ENCODE measurements around the gene MRGPRF.
"Not testable (repeated sequence)": the region's sequence is repeated elsewhere in the genome, so short reads cannot be mapped to it uniquely, and the experiment has no call there.

Gene MRGPRF

DNA sequence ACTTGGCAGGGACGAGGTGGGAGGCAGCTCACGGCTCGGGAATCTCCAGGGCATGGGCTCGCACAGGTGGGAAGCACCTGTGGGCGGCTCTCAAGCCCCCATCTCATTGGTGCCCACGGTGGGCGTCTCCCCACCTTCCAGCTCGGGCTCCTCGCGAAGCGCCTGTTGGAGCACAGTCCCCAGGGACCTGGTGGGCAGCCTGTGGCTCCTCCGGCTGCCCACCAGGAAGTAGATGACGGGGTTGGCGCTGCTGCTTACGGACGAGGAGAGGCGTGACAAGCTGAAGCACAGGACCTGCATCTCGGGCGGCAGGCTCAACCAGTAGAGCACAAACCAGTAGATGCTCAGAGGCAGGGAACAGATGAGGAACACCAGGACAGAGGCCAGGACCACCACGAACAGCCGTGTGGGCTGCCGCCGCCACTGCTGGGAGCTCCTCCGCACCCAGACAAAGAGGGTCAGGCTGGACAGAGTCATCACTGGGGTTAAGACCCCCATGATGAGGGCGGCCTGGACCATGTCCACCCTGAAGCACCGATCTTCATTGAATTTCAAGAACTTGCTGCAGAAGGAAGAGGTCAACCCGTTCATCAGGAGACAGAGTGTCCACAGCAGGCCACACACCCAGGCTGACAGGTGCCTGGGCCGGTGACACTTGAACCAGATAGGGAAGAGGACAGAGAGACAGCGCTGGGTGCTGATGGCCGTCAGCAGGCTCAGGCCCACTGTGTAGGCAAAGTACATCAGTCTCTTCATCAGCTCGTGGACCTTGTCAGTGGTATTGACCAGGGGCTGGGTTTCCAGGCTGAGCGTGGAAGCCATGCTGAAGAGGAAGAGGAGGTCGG lies 32.9 kb downstream of the MRGPRF start:
- DNase-seq = no peak

DNA sequence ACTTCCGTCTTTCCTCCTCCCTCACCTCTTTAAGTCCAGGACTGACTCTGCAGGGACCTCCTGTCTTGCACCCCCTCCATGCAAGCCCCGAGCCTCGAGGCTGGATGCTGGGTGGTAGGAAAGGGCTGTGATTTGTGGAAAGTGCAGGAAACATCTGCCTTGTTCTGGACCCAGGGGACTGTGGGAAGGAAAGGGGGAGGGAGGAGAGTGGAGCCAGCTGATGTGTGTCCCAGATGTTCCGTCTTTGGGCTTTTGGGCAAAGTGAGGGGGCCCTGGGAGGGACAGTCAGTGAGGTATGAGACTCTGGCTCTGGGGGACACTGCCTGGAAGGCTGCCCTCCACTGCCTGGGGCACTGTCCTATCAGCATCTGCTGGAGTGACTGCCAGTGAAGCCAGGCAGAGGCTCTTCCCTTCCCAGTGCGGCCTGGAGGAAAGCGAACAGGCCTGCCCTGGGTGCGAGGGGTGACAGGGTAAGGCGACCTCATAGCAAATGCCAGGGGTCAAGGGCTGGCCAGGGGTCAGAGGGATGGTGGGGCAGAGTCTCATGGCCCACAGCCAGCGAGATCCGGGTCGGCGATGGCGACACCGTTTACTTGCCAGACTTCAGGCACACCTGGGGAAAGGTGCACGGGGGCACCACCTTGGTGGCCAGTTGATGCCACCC lies 34.0 kb downstream of the MRGPRF start:
- no peak for DNase-seq

DNA sequence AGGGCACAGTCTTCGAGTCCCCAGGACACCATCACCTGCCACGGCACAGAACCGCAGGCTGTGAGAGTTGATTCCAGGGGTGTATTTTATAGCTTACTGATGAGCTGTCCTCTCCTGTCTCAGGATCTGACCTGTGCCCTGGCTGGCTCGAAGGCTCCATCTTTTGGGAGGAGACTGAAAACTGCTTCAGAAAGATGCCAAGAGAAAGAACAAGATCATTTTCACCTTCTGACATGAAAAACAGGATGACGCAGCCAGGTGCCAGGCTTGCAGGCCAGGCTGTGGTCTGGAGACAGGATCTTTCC lies 34.5 kb downstream of the MRGPRF start:
- no peak for DNase-seq

DNA sequence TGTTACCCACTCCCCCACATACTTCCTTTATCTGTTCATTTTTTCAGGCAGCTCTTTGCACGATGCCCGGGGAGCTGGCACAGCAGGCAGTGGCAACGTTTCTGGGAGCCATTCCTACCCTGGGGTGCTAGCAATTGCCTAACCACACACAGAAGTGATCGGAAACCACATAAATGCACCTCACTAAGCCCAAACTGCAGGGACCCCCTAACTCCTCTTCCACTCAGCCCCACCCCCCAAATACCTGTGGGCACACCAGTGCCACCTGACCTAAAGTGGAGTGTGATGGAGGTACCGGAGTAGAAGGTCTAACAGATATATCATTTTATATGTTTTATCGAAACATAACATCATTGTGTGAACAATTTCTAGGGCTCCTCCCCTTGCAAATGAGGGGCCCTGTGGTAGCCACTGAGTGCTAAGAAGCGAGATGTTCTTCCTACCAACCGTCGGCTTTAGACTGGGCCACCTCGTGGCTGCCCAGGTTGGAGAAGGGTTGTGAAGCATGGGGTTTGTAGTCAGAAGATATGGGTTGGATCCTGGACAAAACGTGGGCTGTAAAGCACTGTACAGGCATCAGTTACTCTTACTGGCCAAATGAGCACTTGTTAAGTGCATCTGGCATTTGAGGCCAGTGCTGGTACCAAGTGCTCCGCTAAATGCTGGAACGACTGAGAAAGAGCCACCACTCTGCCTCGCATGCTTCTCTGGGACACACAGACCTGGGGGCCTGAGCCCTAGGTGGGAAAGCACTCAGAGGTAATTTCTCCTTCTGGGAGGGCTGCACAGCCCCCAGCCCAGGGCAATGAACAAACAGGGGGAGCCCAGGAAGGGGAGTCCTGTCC lies 35.0 kb downstream of the MRGPRF start:
- DNase-seq = no peak

DNA sequence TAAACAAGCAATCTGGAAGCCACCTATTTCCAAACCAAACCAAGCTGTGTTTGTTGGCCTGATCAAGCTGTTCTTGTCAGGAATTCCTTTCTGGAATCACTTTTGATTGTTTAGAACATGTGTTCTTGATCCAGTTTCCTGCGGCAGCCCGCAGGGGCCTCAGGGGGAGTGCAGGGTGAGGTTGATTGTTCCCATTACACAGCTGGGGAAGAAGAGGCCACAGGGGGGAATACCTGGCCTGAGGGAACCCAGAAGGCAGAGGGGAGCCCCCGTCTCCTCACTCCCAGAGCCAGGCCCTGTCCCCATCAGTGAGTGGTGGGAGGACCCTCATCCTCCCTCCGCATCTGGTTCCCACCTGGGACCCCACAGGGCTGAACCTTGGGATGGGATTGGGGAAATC lies 36.5 kb downstream of the MRGPRF start:
- no peak for DNase-seq

DNA sequence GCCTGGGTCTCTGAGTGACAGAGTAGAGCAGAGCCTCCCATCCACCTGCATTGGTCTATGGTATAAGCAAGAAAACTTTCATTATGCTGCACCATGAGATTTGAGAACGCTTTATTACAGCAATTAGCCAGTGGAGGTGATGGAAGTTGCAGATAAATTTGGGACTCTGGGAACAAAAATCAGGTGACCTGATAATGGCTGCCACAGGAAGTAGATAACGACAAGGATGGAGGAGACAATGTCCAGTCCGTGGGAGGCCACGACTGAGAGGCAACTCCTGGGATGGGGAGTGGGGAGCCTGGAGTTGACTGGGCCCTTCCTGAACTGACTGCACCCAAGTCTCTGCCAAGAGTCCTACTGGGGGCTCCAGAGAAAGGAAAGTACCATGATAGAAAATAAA lies 37.0 kb downstream of the MRGPRF start:
- DNase-seq = no peak

DNA sequence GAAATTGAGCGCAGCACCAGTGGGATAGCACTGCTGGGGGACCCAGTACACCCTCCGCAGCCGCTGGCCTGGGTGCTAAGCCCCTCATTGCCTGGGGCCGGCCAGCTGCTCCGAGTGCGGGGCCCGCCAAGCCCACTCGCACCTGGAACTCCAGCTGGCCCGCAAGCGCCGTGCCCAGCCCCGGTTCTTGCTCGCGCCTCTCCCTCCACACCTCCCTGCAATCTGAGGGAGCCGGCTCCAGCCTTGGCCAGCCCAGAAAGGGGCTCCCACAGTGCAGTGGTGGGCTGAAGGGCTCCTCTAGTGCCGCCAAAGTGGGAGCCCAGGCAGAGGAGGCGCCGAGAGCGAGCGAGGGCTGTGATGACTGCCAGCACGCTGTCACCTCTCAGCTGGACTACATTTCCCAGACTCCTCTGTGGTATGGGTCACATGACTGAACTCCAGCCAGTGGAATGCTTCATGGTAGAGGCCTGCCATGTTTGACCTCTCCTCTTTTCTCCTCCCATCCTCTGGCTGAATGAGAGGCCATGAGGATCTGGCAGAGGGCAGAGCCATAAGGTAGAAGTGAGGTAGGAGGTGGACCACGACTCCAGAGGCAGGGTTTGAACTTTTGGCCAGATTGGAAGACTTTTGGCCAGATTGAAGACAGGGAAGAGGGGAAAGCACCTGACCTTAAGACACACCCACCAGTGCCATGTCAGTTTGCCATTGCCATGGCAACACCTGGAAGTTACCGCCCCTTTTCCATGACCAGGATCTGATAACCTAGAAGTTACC lies 38.4 kb downstream of the MRGPRF start:
- DNase-seq = no peak

DNA sequence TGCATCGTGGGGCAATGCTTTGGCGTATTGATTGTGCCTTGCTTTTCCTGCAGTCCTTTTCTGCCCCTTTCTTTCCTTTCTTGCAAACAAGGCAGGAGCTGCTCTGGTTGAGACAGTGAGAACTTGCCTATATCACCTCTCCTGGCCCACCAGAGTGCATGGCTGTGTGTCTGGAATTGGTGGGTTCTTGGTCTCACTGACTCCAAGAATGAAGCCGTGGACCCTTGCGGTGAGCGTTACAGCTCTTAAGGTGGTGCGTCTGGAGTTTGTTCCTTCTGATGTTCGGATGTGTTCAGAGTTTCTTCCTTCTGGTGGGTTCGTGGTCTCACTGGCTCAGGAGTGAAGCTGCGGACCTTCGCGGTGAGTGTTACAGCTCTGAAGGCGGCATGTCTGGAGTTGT lies 39.3 kb downstream of the MRGPRF start:
- DNase-seq = not testable (repeated sequence)

DNA sequence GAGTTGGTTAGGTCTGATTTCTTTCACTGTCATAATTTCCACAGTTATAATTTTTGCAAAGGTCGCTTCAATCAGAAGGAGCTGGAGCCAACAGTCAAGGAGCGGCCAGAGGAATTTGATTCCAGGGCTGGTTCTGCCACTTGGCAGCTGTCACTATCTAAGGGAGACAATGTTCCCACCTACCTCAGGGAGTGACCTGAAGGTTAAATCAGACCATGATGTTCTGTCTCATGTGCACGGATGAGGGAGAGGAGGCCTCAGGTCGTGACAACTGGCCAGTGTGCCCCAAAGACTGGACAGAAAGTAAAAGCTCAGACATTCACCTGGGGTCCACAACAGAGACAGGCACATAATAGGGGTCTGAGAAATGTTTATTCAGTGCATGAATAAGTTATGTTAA lies 39.8 kb downstream of the MRGPRF start:
- DNase-seq = no peak

DNA sequence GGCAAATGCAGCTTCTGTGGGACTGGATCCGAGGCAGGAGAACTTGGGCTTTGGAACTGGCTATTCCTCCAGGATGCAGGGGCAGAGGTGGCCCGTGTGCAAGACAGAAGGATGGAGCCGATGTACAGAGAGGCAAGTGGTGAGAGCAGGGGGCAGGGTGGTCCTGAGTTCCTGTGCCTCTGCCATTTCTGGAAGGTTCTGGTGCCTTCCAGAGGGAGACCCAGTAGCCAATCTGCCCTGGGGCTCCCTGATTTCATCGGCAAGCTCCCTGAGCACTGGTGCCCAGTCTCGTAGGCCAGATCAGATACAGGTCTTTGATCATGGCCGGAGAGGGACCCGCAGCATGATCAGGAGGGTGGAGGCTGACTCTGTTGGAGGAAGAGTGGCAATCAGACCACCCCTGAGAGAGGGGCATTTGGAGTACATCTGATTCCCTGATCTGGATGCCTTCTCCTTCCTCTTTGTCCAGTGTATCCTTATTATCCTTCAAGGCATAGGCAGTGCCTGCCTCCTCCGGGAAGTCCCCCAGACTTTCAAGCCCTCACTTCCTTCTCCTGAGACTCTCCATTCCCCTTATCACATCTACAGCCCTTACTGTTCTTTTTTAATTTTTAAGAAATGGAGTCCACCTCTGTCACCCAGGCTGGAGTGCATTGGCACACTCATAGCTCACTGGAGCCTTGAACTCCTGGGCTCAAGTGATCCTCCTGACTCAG lies 42.0 kb downstream of the MRGPRF start:
- no peak for DNase-seq

DNA sequence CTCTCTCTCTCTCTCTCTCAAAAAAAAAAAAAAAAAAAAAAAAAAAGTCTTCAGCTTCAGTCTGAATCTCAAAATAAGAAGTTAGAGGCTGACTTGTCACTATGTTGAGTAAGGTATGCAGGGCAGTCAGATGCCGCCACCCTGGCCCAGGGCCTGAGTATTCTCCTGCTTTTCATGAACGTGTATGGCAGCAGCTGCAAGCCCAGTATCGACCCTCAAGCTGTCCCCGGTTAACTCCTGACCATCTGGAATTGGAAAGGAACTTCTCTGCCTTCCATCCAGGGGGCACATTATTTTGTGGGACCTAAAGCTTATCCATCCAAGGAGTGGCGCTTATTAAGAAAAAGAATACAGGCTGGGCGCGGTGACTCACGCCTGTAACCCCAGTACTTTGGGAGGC lies 43.7 kb downstream of the MRGPRF start:
- DNase-seq = no peak

DNA sequence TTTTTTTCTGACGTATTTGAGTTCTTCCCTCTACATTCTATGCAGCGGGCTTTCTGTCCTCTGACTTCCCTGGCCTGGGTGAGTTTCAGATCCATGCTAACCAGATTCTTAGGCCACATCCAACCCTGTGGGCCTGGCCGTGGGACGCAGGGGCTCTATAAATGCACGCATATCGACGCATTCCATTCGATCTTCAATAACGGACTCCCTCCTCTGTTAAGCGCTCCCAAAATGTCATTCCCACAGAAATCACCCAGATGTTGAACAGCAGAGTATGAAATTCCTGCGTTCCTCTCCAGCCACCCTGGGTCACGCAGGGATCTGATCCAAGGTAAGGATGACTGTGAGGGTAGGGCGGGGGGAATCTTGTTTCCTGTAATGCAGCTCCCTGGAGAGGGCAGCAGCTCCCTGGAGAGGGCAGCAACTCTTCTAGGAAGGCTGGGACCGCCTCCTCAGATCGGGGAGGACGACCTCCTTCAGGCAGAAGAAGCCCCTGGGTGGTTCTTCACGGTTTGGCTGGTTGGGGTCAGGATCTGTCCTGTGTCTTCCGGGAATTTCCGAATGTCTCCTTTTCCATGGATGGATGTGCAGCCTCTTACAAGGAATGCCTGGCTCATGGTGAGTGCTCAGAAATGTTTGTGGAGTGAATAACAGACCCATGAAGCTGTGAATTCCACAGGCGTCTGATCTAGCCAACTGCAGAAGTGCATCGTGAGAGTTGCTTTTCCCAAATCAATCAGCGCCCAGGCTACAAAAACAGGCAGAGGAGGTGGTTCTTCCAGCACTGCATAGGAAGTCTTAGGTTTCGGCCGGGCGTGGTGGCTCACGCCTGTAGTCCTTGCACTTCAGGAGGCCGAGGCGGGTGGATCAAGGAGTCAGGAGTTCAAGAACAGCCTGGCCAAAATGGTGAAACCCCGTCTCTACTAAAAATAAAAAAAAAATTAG lies 44.5 kb downstream of the MRGPRF start:
- DNase-seq = no peak

DNA sequence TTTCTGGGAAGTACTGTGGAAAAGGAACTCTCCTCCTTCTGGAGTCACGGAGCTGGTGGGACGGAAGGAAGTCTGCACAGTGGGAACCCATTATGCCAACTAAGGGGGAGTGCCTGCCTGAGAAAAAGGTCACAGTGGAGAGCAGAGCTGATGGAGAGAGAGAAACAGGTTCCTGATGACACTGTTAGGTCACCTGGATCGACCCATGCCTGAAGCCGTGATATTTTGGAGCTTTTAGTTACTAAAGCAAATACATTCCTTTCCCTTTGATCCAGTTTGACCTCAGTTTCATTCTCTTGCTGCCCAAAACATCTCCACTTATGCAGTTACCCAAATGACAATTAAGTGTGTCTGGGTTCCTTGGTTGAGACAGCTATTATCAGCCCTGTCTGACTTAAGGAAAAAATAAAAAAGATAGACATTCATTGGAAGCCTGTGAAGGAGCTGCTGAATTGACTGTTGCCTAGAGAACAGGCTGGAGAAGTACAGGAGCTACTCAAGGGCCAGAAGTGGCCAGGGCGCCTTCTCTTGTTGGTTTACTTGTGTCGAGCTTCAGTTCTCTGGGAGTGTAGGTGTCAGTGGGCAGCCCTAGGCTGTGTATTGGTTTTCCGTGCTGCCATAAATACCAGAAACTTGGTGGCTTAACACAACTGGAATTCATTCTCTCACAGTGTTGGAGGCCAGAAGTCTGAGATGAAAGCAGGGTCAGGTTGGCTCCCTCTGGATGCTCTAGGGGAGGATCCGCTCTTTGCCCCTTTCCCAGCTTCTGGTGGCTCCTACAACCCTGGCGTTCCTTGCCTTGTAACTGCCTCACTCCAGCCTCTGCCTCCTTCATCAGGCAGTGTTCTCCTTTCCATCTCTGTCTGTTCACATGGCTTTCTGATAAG lies 45.9 kb downstream of the MRGPRF start:
- DNase-seq = no peak

DNA sequence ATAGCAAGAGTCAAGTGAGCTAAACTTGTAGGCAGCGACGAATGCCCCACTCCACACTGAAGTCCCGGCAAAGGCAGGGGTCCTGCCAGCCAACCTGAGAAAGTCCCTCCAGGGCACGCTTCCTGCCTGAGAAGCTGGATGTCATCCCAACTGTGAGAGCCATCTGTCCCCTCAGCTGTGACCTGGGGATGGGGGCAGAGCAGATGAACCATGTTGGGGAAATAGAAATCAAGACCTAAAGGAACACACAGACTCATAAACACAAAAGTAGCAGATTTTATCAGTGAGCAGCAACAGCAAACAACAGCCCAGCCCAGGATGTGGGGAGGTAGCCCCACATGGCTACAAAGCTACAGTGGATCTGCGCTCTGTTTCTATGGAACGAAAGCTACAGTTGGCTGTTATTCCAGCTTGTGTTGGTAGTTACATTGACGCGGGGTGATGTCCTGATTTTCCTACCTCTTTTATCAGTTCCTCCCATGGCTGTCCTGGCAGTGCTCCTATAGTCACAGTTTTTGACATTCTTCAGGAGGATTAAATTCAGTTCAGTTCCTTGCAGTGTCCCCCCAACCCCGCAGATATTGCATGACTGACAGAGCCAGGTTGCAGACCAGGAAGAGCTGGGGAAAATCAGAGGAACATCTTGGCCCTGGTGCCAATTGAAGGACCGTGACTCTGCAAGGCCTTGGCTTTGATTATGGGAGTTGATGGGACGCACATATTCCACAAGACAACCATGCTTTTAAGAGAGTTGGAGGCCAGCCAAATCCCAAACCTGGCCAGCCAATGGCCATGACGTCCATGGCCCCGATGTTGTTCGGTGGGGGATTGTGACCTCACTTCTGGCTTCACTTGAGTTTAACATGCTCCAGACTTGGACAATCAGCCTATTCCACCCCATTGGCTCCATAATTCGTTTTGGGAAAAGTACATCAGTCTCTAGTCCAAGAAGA lies 46.9 kb downstream of the MRGPRF start:
- DNase-seq = no peak

DNA sequence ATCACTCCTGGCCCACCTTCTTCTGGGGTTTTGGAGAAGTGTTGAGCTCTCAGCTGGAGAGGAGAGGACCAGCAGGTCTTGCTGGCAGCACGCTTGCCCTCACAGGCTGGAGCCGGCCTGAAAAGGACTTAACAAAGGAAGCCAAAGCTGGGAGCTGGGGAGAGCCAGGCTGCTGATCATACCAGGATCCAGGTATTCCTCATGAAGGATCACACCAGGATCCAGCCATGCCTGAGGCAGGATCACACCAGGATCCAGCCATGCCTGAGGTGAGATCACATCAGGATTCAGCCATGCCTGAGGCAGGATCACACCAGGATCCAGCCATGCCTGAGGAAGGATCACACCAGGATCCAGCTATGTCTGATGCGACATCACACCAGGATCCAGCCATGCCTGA lies 49.3 kb downstream of the MRGPRF start:
- DNase-seq = no peak

DNA sequence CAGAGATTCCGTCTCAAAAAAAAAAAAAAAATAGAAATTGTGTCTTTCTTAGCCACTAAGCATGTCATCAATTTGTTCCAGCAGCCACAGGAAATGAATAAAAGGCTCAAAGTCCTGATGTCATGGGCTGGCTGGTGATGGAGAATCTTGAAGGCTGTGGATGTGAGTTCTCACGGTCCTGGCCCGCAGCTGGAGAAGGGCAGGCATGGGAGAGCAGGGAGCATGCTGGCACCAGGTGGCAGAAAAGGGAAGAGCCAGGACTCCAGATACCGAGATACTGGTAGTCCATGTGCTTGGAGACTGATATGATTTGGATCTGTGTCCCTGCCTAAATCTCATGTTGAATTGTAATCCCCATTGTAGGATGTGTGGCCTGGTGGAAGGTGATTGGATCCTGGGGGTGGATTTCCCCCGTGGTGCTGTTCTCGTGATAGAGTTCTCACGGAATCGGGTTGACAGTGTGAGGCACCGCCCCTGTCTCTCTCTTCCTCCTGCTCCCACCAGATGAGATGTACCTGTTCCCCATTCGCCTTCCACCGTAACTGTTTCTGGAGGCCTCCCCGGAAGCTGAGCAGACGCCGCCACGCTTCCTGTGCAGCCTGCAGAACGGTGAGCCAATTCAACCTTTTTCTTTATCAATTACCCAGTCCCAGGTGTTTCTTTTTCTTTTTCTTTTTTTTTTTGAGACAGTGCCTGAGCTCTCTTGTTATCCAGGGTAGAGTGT lies 50.4 kb downstream of the MRGPRF start:
- DNase-seq = no peak

DNA sequence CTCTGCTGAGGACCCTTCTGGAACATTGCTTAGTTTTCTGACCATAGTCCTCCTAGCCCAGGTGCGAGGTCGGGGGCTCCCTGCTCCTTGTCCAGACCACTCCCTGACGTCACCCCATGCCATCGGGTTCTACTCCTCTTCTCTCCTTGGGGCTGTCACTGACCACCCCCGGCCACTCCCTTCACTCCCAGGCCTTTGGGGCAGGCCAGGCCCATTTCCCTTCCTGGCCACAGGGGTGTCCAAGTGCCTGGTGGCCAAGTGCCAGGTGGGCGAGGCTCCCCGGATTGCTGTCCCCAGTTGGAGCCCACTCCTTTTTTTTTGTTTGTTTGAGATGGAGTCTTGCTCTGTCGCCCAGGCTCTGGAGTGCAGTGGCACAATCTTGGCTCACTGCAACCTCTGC lies 51.8 kb downstream of the MRGPRF start:
- no peak for DNase-seq
